Activated gamma-delta T cell treated with Interleukin-2 at 50 U/mL for 16 hours (primary cell): ENCODE measurements around the gene CD83.
A peak's percentile ranks its signal among the peaks of the same experiment; 100 is the strongest.

Experiments used
- DNase-seq: peaks from one replicate; pipeline ENCODE4 v3.0.0-alpha.2; 2020

CD83 gene

DNA sequence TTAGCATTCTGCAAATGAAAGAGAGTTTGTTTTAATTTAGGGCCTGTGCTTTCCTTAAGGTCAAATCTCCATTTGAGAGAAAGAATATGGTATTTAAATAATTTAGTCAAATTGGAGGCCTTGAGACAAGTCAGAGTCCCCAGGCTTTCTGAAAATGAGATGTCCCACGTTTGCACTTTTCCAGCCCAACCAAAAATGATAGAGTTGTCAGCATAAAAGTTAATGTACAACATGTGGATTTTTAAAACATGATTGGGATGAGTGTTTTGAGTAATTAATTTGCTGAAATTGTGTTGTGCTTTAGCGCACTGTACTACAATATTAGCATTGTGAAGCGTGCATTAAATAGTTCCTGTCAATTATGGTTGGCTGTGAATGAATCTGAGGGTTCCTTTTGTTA is 10.0 kb downstream of the CD83 start:
- DNase-seq, result no peak

GRCh38 chr6:14128012-14128411 is 10.4 kb downstream of the CD83 start:
- DNase-seq, result no peak

- no peak for DNase-seq
Observed at GRCh38 chr6:14128746-14129145, 11.2 kb downstream of the CD83 start.

- DNase-seq, result peak; percentile 34
Observed at GRCh38 chr6:14129575-14129974, 12.0 kb downstream of the CD83 start.

DNA sequence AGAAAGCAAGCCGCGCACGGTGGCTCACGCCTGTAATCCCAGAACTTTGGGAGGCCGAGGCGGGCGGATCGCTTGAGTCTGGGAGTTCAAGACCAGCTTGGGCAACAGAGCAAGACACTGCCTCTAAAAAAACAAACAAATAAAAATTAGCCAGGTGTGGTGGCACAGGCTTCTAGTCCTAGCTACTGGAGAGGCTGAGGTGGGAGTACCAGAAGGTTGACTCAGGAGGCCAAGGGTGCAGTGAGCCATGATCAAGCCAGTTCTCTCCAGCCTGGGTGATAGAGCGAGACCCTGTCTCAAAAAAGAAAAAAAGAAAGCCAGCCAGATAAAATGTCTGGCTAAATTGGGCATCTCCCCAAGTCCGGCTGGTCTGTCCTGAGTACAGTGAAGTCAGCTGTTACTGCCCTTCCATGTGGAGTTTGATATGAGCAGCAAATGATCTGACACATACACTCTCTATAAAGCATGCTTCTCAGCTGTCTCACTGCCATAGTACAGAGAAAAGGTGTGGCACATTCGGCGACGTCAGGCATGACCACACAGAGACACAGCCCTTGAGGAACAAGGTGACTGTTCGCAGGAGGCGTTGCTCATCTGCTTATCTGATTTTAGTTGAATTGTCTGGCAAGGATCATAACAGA is 13.0 kb downstream of the CD83 start:
- DNase-seq, result no peak

DNA sequence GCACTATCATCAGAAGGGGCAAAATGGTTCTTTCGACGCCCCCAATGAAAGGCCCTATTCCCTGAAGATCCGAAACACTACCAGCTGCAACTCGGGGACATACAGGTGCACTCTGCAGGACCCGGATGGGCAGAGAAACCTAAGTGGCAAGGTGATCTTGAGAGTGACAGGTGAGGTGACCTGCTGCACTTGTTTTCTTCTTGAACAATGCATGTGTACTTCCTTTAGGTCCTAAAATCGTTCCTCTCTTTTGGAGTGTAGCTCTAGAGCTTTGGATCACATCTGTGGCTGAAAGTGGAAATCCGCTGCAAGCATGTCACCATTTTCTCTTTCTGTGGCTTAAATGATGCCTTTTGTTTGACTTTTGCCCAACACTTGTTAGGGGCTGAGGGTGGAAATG is 14.0 kb downstream of the CD83 start:
- DNase-seq, result no peak

DNA sequence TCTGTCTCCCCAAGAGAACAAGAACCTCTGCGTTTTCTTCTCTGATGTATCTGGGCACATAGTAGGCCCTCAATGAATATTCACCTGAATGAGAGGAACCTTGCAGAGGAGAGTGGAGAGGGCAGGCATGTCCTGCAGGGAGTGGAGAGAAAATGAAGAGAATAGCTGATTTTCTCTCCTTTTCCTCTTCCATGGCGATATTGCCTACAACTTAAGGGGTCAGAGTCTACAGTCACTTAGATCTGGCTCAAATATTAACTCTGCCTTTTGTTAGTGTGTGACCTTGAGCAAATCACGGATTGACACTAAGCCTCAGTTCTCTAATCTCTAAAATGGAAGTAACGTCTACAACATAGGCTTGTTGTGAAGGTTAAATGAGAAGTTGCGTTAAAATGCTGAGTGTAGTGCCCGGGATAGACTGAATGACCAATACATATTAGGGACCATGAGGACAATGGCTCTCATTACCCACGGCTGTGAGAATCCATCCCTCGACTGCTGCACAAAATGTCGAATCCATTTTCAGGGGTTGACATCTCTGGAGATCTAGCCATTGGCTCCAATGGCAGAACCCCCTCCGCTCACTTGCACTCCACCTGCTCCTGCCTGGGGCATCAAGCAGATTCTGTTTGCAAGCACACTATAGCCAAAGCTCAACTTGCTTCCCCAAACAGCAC is 14.8 kb downstream of the CD83 start:
- no peak for DNase-seq

DNA sequence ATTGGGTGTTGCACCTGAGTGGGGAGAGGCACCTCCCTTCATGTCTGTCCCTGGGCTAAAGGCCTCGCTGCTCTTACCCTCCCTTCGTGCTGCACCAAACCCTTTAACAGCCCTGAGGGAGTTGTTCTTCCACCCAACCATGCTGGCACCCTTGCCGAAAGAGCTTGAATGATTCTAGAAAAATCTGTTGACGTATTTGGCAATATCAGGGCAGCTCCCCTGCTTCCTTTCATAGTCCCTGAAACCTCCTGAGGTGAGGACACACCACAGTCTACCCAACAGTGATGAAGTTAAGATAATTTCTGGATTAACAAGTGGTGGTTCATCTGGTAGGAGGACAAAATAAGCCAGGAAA is 15.3 kb downstream of the CD83 start:
- no peak for DNase-seq

GRCh38 chr6:14134211-14134910 is 16.8 kb downstream of the CD83 start:
- DNase-seq, result no peak

DNA sequence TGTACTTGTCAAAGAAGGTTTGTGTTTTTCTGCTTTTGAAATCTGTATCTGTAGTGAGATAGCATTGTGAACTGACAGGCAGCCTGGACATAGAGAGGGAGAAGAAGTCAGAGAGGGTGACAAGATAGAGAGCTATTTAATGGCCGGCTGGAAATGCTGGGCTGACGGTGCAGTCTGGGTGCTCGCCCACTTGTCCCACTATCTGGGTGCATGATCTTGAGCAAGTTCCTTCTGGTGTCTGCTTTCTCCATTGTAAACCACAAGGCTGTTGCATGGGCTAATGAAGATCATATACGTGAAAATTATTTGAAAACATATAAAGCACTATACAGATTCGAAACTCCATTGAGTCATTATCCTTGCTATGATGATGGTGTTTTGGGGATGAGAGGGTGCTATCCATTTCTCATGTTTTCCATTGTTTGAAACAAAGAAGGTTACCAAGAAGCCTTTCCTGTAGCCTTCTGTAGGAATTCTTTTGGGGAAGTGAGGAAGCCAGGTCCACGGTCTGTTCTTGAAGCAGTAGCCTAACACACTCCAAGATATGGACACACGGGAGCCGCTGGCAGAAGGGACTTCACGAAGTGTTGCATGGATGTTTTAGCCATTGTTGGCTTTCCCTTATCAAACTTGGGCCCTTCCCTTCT is 18.4 kb downstream of the CD83 start:
- DNase-seq, result no peak

- no peak for DNase-seq
Observed at GRCh38 chr6:14138701-14139215, 21.2 kb downstream of the CD83 start.

GRCh38 chr6:14141351-14142062 is 23.9 kb downstream of the CD83 start:
- no peak for DNase-seq

- DNase-seq, result no peak
Observed at GRCh38 chr6:14142063-14142450, 24.5 kb downstream of the CD83 start.

DNA sequence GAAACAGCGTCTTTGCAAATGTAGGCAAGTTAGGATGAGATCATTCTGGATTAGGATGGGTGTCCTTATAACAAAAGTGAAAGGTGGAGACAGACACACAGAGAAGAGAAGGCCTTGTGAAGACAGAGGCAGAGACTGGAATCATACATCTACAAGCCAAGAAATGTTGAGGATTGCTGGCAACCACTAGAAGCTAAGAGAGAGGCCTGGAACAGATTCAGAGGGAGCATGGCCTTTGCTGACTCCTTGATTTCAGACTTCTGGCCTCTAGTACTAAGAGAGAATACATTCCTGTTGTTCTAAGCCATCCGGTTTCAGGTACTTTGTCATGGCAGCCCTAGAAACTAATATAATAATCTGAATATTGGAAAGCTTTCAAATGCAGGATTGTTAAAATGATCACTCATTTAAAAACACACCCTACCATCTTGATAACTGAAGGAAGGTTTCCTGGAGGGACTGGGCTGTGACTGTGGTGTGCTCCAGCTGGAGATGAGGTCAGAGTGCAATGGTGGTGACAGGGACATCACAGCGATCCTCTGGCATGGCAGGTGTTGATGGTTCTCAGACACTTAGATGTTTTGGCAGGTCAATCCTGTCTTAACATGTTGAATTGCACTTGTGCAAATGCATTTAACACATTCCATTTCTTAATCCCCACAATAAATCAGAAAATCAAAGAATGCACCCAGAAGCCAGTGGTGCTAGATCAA is 25.1 kb downstream of the CD83 start:
- no peak for DNase-seq

DNA sequence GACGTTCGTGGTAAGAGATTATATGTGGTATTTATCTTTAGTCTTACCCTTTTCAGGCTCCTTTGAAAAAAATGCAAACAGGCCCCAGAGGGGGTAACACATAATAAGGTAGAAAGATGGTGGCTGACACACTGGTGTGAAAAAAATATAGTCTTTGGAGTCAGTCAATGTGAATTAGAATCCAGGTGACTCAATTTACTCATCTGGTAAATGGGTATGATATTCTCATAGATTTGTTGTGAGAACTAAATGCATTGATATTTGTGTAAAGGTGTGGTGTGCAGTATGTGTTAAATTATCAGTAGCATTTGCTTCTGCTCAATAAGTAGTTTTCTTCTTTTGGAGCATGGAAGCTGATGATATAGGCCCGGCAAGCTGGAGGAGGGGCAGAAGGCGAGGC is 25.7 kb downstream of the CD83 start:
- no peak for DNase-seq

DNA sequence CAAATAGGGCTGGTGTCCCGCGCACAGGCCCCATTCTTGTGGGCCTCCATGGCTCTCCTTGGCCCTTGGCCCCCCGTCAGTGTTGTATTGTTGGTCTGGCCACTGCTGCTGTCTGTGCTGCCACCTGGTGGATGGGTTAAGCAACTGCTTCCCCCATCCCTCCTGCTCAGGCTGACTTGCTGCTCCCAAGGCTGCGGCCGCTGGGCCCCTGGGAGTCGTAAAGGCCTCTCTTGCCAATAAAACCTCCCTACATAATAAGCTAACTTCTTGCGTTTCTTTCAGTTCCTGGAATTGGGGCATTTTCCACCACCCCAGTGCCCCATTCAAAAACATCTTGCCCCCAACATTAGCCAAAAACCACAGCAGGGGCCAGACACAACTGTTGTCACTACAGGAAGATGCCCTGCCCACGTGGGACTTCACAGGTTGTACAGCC is 27.1 kb downstream of the CD83 start:
- DNase-seq, result peak; percentile 68

GRCh38 chr6:14146506-14147096 is 29.0 kb downstream of the CD83 start:
- no peak for DNase-seq

DNA sequence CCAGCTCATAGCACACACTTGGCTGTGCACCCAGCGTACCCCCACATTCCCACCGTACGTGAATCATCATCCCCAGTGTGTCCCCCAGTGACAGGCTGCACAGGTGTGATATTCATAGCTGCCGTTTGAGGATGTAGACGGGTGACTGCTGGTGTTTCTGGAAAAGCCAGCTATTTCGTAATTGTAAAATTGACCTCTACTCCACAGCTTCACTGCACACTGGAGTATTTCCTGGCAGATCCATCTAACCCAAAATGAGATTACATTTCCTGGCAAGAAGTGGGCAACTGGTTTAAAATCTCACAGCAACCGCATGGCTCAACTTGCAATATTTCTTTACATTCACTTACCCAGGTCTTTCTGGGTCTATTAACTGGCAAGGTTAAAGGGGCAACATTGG is 30.3 kb downstream of the CD83 start:
- no peak for DNase-seq

GRCh38 chr6:14148471-14148870 is 30.9 kb downstream of the CD83 start:
- no peak for DNase-seq

DNA sequence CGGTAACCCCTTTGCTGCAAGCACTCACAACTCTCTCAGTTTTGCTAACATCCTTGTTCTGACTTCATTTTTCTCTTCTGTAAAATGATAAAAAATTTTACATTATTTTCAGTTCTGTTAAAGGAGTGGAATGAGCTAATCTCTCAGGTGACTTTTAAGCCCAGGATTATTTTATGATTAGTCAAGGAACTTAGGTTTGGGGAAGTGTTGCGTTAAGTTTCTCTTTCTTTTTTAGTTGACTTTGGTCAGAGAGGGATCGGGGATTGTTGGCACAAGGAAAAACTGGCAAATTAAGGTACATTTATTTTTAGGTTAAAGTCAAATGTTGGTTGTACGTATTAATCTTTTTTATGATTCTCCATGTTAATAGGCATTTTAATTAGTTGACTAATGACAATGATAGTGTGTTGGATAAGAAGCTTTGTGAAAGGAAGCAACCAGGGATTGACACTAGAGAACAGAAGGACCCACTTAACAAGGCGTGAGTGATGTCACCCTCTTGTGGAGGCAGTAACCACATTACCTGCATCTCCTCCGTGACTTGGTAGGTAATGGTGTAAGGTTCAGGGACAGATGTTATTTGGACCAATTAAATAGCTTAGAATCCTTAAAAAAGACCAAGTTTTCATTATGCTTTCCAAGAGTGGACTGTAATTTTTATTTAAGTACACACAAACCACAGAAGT is 31.6 kb downstream of the CD83 start:
- DNase-seq, result no peak

DNA sequence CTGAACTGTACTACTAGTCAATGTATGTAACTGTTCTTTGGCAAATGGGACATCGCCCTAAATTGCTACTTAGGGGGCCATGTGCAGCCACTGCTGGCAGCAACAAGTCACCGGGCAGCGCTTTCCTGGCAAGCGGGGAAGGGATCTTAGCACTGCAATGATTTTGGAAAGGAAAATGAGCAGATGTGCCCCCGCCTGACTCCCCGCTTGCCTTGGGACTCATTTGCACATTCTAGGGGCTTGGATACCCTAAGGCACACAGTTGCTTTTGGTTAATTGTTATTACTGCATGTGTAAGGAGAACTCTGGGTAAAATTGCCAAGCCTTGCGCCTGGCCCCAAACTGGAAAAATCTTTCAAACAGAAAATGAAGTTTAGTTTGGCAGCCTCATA is 32.2 kb downstream of the CD83 start:
- no peak for DNase-seq
